K562 (cell line): ENCODE data around the gene PGAM2. TPM values are rescaled to one million over a fixed set of nuclear protein-coding genes. Genes with fewer than 3 reads are reported as not detected.

Experiments used
- C11orf30 ChIP-seq: fragments of 450-650 bp; IDR thresholded peaks from 2 replicates; pipeline ENCODE4 v1.6.1; 2016; ENCODE audit warnings: low read depth, mild to moderate bottlenecking
- FOXA3 ChIP-seq, 2 experiments: fragments of 450-650 bp in 1 of 2; sonication (generic) in 1 of 2; formaldehyde crosslinking; IDR thresholded peaks in 1 of 2; conservative IDR thresholded peaks in 1 of 2; 2 replicates each; pipeline versions ENCODE4 v1.4.0 to v1.8.0; 2020 to 2022; ENCODE audit warnings: mild to moderate bottlenecking in 2 of 2, missing genetic modification reagents in 1 of 2
- FOXK1 ChIP-seq: sonication (generic); formaldehyde crosslinking; IDR thresholded peaks from 2 replicates; pipeline ENCODE4 v1.8.0; 2022; ENCODE audit warnings: missing genetic modification reagents, mild to moderate bottlenecking, borderline replicate concordance
- JUND ChIP-seq, 2 experiments: IDR thresholded peaks; 2 replicates in 1 of 2; 3 replicates in 1 of 2; pipeline ENCODE4 v1.6.1; 2011; ENCODE audit warnings: borderline replicate concordance in 2 of 2, low read depth in 2 of 2, low read length in 2 of 2, improper control_type of control experiment in 1 of 2, missing biosample characterization in 1 of 2, missing genetic modification characterization in 1 of 2, missing genetic modification reagents in 1 of 2
- NFE2 ChIP-seq: IDR thresholded peaks from 2 replicates; pipeline ENCODE4 v1.6.1; 2014; ENCODE audit warnings: antibody characterized with exemption, low read depth
- NFIC ChIP-seq: fragments of 450-650 bp; IDR thresholded peaks from 2 replicates; pipeline ENCODE4 v1.6.1; 2017; ENCODE audit warnings: mild to moderate bottlenecking, inconsistent platforms
- NFXL1 ChIP-seq: fragments of 450-650 bp; formaldehyde crosslinking; IDR thresholded peaks from 2 replicates; pipeline ENCODE4 v1.4.0; 2021; ENCODE audit warnings: mild to moderate bottlenecking
- NFYB ChIP-seq: IDR thresholded peaks from 2 replicates; pipeline ENCODE4 v1.6.1; 2011; ENCODE audit warnings: mild to moderate bottlenecking, moderate library complexity; ENCODE audit not compliant: insufficient read length; ENCODE audit errors: extremely low read depth
- PCBP1 ChIP-seq: fragments of 200-400 bp; formaldehyde crosslinking; IDR thresholded peaks from 2 replicates; pipeline ENCODE4 v1.6.1; 2018; ENCODE audit warnings: mild to moderate bottlenecking, low read depth, low read length; ENCODE audit not compliant: poor library complexity, severe bottlenecking
- PKNOX1 ChIP-seq: fragments of 450-650 bp; IDR thresholded peaks from 2 replicates; pipeline ENCODE4 v1.6.1; 2016
- RBM15 ChIP-seq: fragments of 200-400 bp; formaldehyde crosslinking; IDR thresholded peaks from 2 replicates; pipeline ENCODE4 v1.6.1; 2018; ENCODE audit warnings: mild to moderate bottlenecking, low read length, moderate library complexity; ENCODE audit not compliant: insufficient read depth
- SIN3A ChIP-seq, 2 experiments: fragments of 150-350 bp in 1 of 2; IDR thresholded peaks; 2 replicates each; pipeline ENCODE4 v1.6.1; 2011 to 2016; ENCODE audit warnings: borderline replicate concordance in 2 of 2, low read depth in 2 of 2, low read length in 2 of 2, mild to moderate bottlenecking in 2 of 2, moderate library complexity in 2 of 2; ENCODE audit not compliant: control insufficient read depth in 1 of 2
- SMARCA5 ChIP-seq: fragments of 450-650 bp; IDR thresholded peaks from 2 replicates; pipeline ENCODE4 v1.6.1; 2016
- SMARCB1 ChIP-seq: IDR thresholded peaks from 2 replicates; pipeline ENCODE4 v1.6.1; 2011; ENCODE audit warnings: improper control_type of control experiment, low read depth; ENCODE audit not compliant: insufficient read length
- TAL1 ChIP-seq: fragments of 450-650 bp; IDR thresholded peaks from 2 replicates; pipeline ENCODE4 v1.6.1; 2016; ENCODE audit warnings: mild to moderate bottlenecking
- ZNF146 ChIP-seq: IDR thresholded peaks from one replicate; pipeline ENCODE4 v1.6.1; 2018; ENCODE audit warnings: missing compliant biosample characterization; ENCODE audit not compliant: unreplicated experiment
- ZNF551 ChIP-seq: fragments of 250-450 bp; sonication (Bioruptor Pico); IDR thresholded peaks from 2 replicates; pipeline ENCODE4 v1.5.0; 2021; ENCODE audit warnings: mild to moderate bottlenecking, moderate library complexity
- ZNF717 ChIP-seq: fragments of 250-450 bp; sonication (Bioruptor Pico); IDR thresholded peaks from 2 replicates; pipeline ENCODE4 v1.5.0; 2021
- ZNF75A ChIP-seq: fragments of 450-650 bp; formaldehyde crosslinking; IDR thresholded peaks from 2 replicates; pipeline ENCODE4 v1.4.0; 2020; ENCODE audit warnings: mild to moderate bottlenecking
- polyA plus RNA-seq, 8 experiments: library from polyadenylated mRNA; depleted of rRNA in 4 of 8; stranded (reverse) in 5 of 8; unstranded in 3 of 8; fragments of >200 nt; fragmentation: Nextera tagmentation in 2 of 8; fragmentation: Illumina TruSeq in 1 of 8; extraction: Ambion mirVana in 2 of 8; extraction: Trizol in 1 of 8; gene quantifications; 2 replicates each; pipeline versions ENCODE4 v1.2.1 to v1.2.3, GENCODE V29; 2011 to 2014; ENCODE audit warnings: inconsistent platforms in 1 of 8, missing spikeins in 1 of 8
- total RNA-seq, 7 experiments: library from RNA; depleted of rRNA in 6 of 7; stranded (reverse); fragments of >200 nt in 6 of 7; fragmentation: Illumina TruSeq in 2 of 7; extraction: Trizol in 2 of 7; gene quantifications; 2 replicates each; pipeline versions ENCODE4 v1.2.1 to v1.2.3, GENCODE V29; 2011 to 2021; ENCODE audit warnings: low replicate concordance in 1 of 7
- TF ChIP-seq, protein P1 (sequence below): sonication (generic); formaldehyde crosslinking; IDR thresholded peaks from 2 replicates; pipeline ENCODE4 v1.8.0; 2022; ENCODE audit warnings: mild to moderate bottlenecking, missing genetic modification reagents
- TF ChIP-seq, protein P2 (sequence below): fragments of 250-450 bp; sonication (Bioruptor Pico); IDR thresholded peaks from 2 replicates; pipeline ENCODE4 v1.8.0; 2021; ENCODE audit warnings: mild to moderate bottlenecking, moderate library complexity
- TF ChIP-seq, protein P3 (sequence below): sonication (generic); formaldehyde crosslinking; IDR thresholded peaks from 2 replicates; pipeline ENCODE4 v1.8.0; 2023; ENCODE audit warnings: mild to moderate bottlenecking, missing genetic modification reagents

The PGAM2 gene
- total and polyA plus RNA-seq, 9 of the 15 experiments (the other 6 are each of a cell fraction or from before 2014, with no cell fraction given) = not detected

DNA sequence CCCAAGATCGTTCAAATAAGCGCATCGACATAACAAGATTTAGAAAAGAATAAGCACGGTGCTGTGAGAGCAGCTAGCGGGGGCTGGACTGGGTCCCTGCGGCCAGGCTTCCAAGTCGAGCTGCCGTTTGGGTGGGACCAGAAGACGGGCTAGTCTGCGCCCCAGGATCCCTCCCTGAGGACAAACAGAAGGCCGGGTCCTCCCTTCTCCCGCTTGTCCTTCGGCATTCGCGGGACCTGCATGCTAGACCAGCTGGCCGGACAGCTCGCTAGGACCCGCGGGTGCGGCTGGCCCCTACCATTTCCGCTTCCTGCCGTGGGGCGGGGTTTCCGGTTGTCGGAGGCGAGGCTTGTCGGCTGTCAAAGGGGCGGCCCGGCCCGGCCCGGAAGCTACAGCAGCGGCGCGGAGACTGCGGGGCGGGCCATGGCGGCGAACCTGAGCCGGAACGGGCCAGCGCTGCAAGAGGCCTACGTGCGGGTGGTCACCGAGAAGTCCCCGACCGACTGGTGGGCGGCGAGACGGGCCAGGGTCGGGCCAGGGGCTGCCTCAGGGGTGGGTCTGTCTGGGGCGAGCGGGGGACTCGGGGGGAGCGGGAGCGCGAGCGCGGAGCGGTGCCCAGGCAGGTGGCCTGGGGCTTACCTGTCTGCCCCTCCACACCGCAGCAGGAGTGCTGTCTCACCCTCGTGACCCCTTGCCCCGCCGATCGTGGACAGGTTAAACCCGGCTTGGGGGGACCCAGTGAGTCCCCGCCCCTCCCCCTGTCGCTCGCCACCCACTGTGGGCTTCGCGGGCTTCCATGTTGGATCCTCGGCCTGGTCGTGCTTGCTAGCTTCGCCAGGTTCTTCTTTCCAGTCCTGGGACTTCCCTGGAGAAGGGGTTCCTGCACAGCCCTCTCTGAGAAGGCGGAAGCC, 20.8 kb downstream of the PGAM2 start, which contains the start of gene DBNL (continued):
- TF ChIP-seq PKNOX1 (peak; percentile 86), TAL1 (no peak), NFYB (no peak), NFE2 (no peak), ZNF717 (CRISPR knock-in tag) (no peak), ZNF551 (no peak), C11orf30 (peak; percentile 58), SMARCA5 (no peak), FOXK1 (no peak), SIN3A (IDR thresholded peaks at IDR 0.05; ENCODE audit: borderline replicate concordance in 2 of 2, control insufficient read depth in 1 of 2, low read depth in 2 of 2, low read length in 2 of 2) (peak; percentile 79 to 96; a peak in 3 of 4 replicates), NFIC (0 out of 2 replicates have a peak, but pooled peaks have one; percentile 23), FOXA3 (CRISPR knock-in tag; conservative IDR thresholded peaks at IDR 0.05 in 1 of 2, IDR thresholded peaks at IDR 0.05 in 1 of 2) (0 out of 4 replicates have a peak, but pooled peaks of 1 of the 2 experiments have one; percentile 40), PCBP1 (peak; percentile 50), NFXL1 (CRISPR knock-in tag) (no peak), RBM15 (no peak), JUND (IDR thresholded peaks at IDR 0.05; ENCODE audit: borderline replicate concordance, low read depth, low read length) (peak; percentile 29; the same call in 1 of the 2 replicates), JUND (tag; IDR thresholded peaks at IDR 0.05; ENCODE audit: borderline replicate concordance, low read depth, low read length) (no peak; the same call in 2 of the 3 replicates), ZNF146 (CRISPR knock-in tag) (no peak), ZNF75A (CRISPR knock-in tag) (no peak), SMARCB1 (no peak)
- TF ChIP-seq, protein P1, sequence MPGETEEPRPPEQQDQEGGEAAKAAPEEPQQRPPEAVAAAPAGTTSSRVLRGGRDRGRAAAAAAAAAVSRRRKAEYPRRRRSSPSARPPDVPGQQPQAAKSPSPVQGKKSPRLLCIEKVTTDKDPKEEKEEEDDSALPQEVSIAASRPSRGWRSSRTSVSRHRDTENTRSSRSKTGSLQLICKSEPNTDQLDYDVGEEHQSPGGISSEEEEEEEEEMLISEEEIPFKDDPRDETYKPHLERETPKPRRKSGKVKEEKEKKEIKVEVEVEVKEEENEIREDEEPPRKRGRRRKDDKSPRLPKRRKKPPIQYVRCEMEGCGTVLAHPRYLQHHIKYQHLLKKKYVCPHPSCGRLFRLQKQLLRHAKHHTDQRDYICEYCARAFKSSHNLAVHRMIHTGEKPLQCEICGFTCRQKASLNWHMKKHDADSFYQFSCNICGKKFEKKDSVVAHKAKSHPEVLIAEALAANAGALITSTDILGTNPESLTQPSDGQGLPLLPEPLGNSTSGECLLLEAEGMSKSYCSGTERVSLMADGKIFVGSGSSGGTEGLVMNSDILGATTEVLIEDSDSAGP = 0 out of 2 replicates have a peak, but pooled peaks have one; percentile 14
- TF ChIP-seq, protein P2, sequence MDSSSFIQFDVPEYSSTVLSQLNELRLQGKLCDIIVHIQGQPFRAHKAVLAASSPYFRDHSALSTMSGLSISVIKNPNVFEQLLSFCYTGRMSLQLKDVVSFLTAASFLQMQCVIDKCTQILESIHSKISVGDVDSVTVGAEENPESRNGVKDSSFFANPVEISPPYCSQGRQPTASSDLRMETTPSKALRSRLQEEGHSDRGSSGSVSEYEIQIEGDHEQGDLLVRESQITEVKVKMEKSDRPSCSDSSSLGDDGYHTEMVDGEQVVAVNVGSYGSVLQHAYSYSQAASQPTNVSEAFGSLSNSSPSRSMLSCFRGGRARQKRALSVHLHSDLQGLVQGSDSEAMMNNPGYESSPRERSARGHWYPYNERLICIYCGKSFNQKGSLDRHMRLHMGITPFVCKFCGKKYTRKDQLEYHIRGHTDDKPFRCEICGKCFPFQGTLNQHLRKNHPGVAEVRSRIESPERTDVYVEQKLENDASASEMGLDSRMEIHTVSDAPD = no peak
- TF ChIP-seq, protein P3, sequence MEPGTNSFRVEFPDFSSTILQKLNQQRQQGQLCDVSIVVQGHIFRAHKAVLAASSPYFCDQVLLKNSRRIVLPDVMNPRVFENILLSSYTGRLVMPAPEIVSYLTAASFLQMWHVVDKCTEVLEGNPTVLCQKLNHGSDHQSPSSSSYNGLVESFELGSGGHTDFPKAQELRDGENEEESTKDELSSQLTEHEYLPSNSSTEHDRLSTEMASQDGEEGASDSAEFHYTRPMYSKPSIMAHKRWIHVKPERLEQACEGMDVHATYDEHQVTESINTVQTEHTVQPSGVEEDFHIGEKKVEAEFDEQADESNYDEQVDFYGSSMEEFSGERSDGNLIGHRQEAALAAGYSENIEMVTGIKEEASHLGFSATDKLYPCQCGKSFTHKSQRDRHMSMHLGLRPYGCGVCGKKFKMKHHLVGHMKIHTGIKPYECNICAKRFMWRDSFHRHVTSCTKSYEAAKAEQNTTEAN (CRISPR knock-in tag) = no peak
